Smooth muscle cell (in vitro differentiated cells): Measurements from ENCODE around the gene SRSF4. TPM values are rescaled to one million over a fixed set of nuclear protein-coding genes. Genes with fewer than 3 reads are reported as not detected.

ENCODE experiments used
- DNase-seq: peaks from one replicate; lab custom pipeline; 2025; ENCODE audit not compliant: unreplicated experiment; lab: John Stamatoyannopoulos, UW
- H2AFZ ChIP-seq: fragments of 200-600 bp; sonication (generic); 2 replicates; pipeline ENCODE4 v1.6.0; 2016; ENCODE audit warnings: antibody characterized with exemption, low read depth, mild to moderate bottlenecking
- H3F3A ChIP-seq: fragments of 200-600 bp; sonication (generic); 2 replicates; pipeline ENCODE4 v1.6.0; 2017; ENCODE audit warnings: antibody characterized with exemption, low read depth
- H3K27ac ChIP-seq: fragments of 200-600 bp; sonication (generic); 2 replicates; pipeline ENCODE4 v1.5.1; 2016; ENCODE audit warnings: low read depth, mild to moderate bottlenecking
- H3K27me3 ChIP-seq: fragments of 200-600 bp; sonication (generic); 2 replicates; pipeline ENCODE4 v1.6.1; 2016; ENCODE audit warnings: low read depth, mild to moderate bottlenecking
- H3K36me3 ChIP-seq: fragments of 200-600 bp; sonication (generic); 2 replicates; pipeline ENCODE4 v1.5.1; 2016; ENCODE audit warnings: low read depth
- H3K4me1 ChIP-seq: fragments of 200-600 bp; sonication (generic); 2 replicates; pipeline ENCODE4 v1.5.1; 2016; ENCODE audit warnings: low read depth
- H3K4me2 ChIP-seq: fragments of 200-600 bp; sonication (generic); 2 replicates; pipeline ENCODE4 v1.6.0; 2016; ENCODE audit warnings: mild to moderate bottlenecking
- H3K4me3 ChIP-seq: fragments of 200-600 bp; sonication (generic); 2 replicates; pipeline ENCODE4 v1.5.1; 2016; ENCODE audit warnings: mild to moderate bottlenecking
- H3K79me2 ChIP-seq: fragments of 200-600 bp; sonication (generic); 2 replicates; pipeline ENCODE4 v1.6.0; 2016; ENCODE audit warnings: low read depth, mild to moderate bottlenecking
- H3K9ac ChIP-seq: fragments of 200-600 bp; sonication (generic); 2 replicates; pipeline ENCODE4 v1.6.0; 2016; ENCODE audit warnings: low read depth
- H3K9me3 ChIP-seq: fragments of 200-600 bp; sonication (generic); replicated peaks from 2 replicates; pipeline ENCODE4 v1.5.1; 2016; ENCODE audit warnings: low read depth
- H4K20me1 ChIP-seq: fragments of 200-600 bp; sonication (generic); 2 replicates; pipeline ENCODE4 v1.6.0; 2016; ENCODE audit warnings: low read depth
- CTCF ChIP-seq: fragments of 200-600 bp; sonication (generic); IDR thresholded peaks from 2 replicates; pipeline ENCODE4 v1.5.1; 2017; ENCODE audit warnings: borderline replicate concordance, mild to moderate bottlenecking, antibody characterized with exemption; ENCODE audit not compliant: insufficient read depth, poor library complexity, severe bottlenecking
- WGBS: methylation state at CpG from one replicate; pipeline ENCODE4 v1.1.7; 2016; ENCODE audit warnings: low lambda C conversion rate; 5-methylcytosine and 5-hydroxymethylcytosine counted together
- polyA plus RNA-seq: library from polyadenylated mRNA; unstranded; fragments of >200 nt; fragmentation: Nextera tagmentation; extraction: Ambion mirVana; gene quantifications from 2 replicates; pipeline ENCODE4 v1.2.1, GENCODE V29; 2016
- total RNA-seq: library from RNA; depleted of rRNA; stranded (reverse); fragments of >200 nt; gene quantifications from 2 replicates; pipeline ENCODE4 v1.2.3, GENCODE V29; 2014

SRSF4 gene
- total and polyA plus RNA-seq, 2 experiments from 2014 or later, result 53.9 to 98.7 TPM

- no peak overlapping the region for H3K9ac ChIP-seq
- no peaks in the 10 kb centered on the region for H4K20me1 ChIP-seq
- no peak overlapping the region for H2AFZ ChIP-seq
- WGBS, result 25% methylated on average over 7 of the region's 7 CpGs
- H3K27ac ChIP-seq, result peak overlapping the region; percentile 66
- H3K4me3 ChIP-seq, result no peak overlapping the region
- H3K4me2 ChIP-seq, result peak overlapping the region; percentile 62
- no peaks in the 10 kb centered on the region for H3K79me2 ChIP-seq
- H3K36me3 ChIP-seq, result no peaks in the 10 kb centered on the region
- H3K27me3 ChIP-seq, result no peaks in the 10 kb centered on the region
- TF ChIP-seq CTCF, result no peak
- peaks cover 7% of the 10 kb centered on the region for H3K4me1 ChIP-seq
- no peaks in the 10 kb centered on the region for H3K9me3 ChIP-seq
- H3F3A ChIP-seq, result peaks cover 27% of the 10 kb centered on the region
- no peak for DNase-seq
Observed at GRCh38 chr1:29210278-29211085, 28.8 kb upstream of the SRSF4 start.

GRCh38 chr1:29209173-29209572 lies 27.5 kb upstream of the SRSF4 start:
- WGBS, result 32% methylated on average over 5 of the region's 5 CpGs
- H3K4me2 ChIP-seq, result peak overlapping the region; percentile 12

GRCh38 chr1:29208442-29208841 lies 26.7 kb upstream of the SRSF4 start:
- Histone ChIP-seq H3K4me1 (peaks cover 7% of the 10 kb centered on the region), H3K4me3 (no peak overlapping the region), H4K20me1 (no peaks in the 10 kb centered on the region), H3K79me2 (no peaks in the 10 kb centered on the region), H3K27ac (no peak overlapping the region), H3K36me3 (no peaks in the 10 kb centered on the region), H3K4me2 (no peak overlapping the region), H3F3A (peaks cover 27% of the 10 kb centered on the region), H2AFZ (no peak overlapping the region), H3K9ac (no peak overlapping the region), H3K27me3 (no peaks in the 10 kb centered on the region), H3K9me3 (no peaks in the 10 kb centered on the region)
- TF ChIP-seq CTCF, result no peak
- 75% methylated on average over 4 of the region's 4 CpGs for WGBS
- DNase-seq, result no peak

More at GRCh38 chr1:29209173-29209572, 27.5 kb upstream of the SRSF4 start:
- Histone ChIP-seq H3F3A (peaks cover 27% of the 10 kb centered on the region), H3K4me1 (peaks cover 7% of the 10 kb centered on the region), H3K9me3 (no peaks in the 10 kb centered on the region), H3K79me2 (no peaks in the 10 kb centered on the region), H3K4me3 (no peak overlapping the region), H4K20me1 (no peaks in the 10 kb centered on the region), H3K36me3 (no peaks in the 10 kb centered on the region), H2AFZ (no peak overlapping the region), H3K27me3 (no peaks in the 10 kb centered on the region), H3K9ac (no peak overlapping the region), H3K27ac (peak overlapping the region; percentile 66)
- no peak for TF ChIP-seq CTCF
- DNase-seq, result no peak
